KBM-7 (cell line): ENCODE data around the gene EED.
"Not testable (repeated sequence)": the region's sequence is repeated elsewhere in the genome, so short reads cannot be mapped to it uniquely, and the experiment has no call there.

Experiments used
- DNase-seq: peaks from one replicate; pipeline ENCODE4 v3.0.0-alpha.2; 2015
- in situ Hi-C: fragments of 300-500 bp; cut with MboI; formaldehyde crosslinking; loops from 2 replicates; pipeline ENCODE4 v1.14.3; 2020; ENCODE audit warnings: low sequenced_read_pairs, low pct_unique_long_range_greater_than_20kb, mixed read lengths

EED gene

GRCh38 chr11:86278226-86278625, 33.7 kb downstream of the EED start:
- in situ Hi-C loops: no loop called here
- DNase-seq: no peak

GRCh38 chr11:86279747-86280146, 35.2 kb downstream of the EED start:
- no peak for DNase-seq
- in situ Hi-C loops: no loop called here

GRCh38 chr11:86287468-86287796, 42.9 kb downstream of the EED start:
- in situ Hi-C loops: no loop called here
- DNase-seq: no peak

GRCh38 chr11:86288776-86289507, 44.4 kb downstream of the EED start:
- in situ Hi-C loops: no loop called here
- no peak for DNase-seq

GRCh38 chr11:86289508-86290280, 45.1 kb downstream of the EED start:
- in situ Hi-C loops, DNase-seq: not testable (repeated sequence)

- DNase-seq: peak; percentile 67
- in situ Hi-C loops: no loop called here
These were observed 47.1 kb downstream of the EED start for GRCh38 chr11:86291466-86292262.

GRCh38 chr11:86292912-86293616, 48.5 kb downstream of the EED start:
- in situ Hi-C loops: no loop called here
- DNase-seq: no peak

GRCh38 chr11:86294026-86294425, 49.5 kb downstream of the EED start:
- in situ Hi-C loops: no loop called here
- DNase-seq: no peak

GRCh38 chr11:86301742-86302091, 57.2 kb downstream of the EED start:
- in situ Hi-C loops: no loop called here
- DNase-seq: no peak

- in situ Hi-C loops: no loop called here
- DNase-seq: peak; percentile 94
These were observed 57.7 kb downstream of the EED start, which contains the start of gene HIKESHI for GRCh38 chr11:86302092-86302793. HIKESHI (plus strand) TSS chr11:86302240; CDS start chr11:86302449, 209 bp downstream.

GRCh38 chr11:86303257-86303656, 58.7 kb downstream of the EED start:
- DNase-seq: peak; percentile 12
- in situ Hi-C loops: no loop called here

GRCh38 chr11:86308710-86309109, 64.2 kb downstream of the EED start:
- in situ Hi-C loops, DNase-seq: not testable (repeated sequence)

GRCh38 chr11:86313793-86314192, 69.2 kb downstream of the EED start:
- no peak for DNase-seq
- in situ Hi-C loops: no loop called here

- in situ Hi-C loops: no loop called here
- DNase-seq: no peak
These were observed 70.1 kb downstream of the EED start for GRCh38 chr11:86314636-86315035.
